SK-MEL-5 (cell line): Measurements from ENCODE around the gene ADK. TPM values are rescaled to one million over a fixed set of nuclear protein-coding genes. Genes with fewer than 3 reads are reported as not detected.

Experiments used
- DNase-seq: peaks from one replicate; pipeline ENCODE4 v3.0.0-alpha.2; 2016; ENCODE audit warnings: low read depth, low spot score
- in situ Hi-C: cut with HindIII; loops from 2 replicates; pipeline ENCODE4 v1.10.0; 2016; ENCODE audit warnings: low sequenced_read_pairs, high pct_unique_total_duplicates, low pct_unique_long_range_greater_than_20kb
- total RNA-seq: library from RNA; depleted of rRNA; stranded (reverse); fragments of >200 nt; shearing (Covaris generic); gene quantifications from 2 replicates; pipeline ENCODE4 v1.2.3, GENCODE V29; 2014

ADK gene
- total RNA-seq, 1 experiment from 2014 or later = 21.8 TPM

DNA sequence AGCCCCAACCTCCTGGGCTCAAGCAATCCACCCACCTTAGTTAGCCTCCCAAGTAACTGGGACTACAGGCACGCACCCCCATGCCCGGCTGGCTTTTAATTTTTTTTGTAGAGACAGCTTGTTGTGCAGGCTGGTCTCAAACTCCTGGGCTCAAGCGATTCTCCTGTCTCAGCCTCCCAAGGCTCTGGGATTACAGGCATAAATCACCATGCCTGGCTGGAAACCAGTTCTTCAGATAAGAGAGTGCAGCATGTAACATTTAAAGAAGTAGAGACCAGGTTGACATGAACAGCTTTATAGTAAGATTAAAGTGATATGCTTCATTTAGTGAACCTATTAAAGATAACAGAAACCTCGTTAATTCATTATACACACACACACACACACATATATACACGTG, 507.5 kb downstream of the ADK start:
- in situ Hi-C loops = no loop called here

DNA sequence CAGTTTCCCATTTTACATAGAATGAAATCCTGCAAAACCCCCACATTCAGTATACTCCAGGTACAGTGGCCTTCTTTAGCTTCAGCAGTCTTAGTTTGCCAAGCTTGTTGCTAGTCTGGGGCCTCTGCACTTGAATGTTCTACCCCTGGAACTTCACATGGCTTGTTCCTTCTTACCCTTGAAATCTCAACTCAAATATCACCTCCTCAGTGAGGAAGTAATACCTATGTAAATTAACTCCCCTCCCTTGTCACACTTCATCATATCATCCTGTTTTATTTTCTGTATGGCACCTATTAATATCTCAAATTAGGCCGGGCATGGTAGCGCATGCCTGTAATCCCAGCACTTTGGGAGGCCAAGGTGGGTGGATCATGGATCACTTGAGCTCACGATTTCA, 511.6 kb downstream of the ADK start:
- DNase-seq = no peak
- in situ Hi-C loops = no loop called here

More for the DNA sequence above, 507.5 kb downstream of the ADK start:
- DNase-seq = no peak

DNA sequence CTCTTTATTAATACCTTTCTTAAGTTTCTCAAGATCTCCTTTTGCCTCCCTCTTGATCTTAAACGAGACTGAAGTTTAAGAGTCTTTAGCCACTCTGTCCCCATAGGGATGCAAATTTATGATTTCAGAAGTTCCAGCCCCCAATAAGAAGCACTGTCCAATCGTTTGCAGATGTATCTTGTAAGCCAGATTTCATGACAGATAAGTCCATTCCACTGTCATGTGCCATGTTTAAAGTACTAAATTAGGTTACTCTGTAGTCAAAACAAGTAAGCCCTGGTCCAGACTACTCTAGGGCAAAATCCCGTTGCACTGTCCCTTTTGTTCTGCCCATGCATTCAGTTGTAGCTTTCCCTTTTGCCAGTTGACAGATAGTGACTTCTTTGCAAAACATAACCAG, 518.2 kb downstream of the ADK start:
- no peak for DNase-seq
- in situ Hi-C loops = no loop called here

DNA sequence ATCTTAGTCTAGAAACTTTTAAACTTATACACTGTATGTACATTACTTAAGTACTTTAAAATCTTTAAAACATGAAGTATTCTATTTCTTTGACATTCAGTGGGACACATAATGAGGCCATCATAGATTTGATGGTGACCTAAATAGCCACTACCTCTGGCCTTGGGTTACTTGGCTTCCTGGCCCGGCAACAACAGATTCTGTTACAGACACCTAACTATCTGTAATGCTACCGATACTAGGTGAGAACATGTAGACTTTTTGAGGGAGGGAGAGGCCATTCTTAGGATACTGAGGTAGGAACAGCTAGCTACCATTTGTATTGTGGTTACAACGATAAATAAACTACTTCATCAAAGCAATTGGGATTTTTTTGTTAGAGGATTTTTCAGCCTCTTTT, 520.7 kb downstream of the ADK start:
- in situ Hi-C loops = no loop called here
- no peak for DNase-seq

DNA sequence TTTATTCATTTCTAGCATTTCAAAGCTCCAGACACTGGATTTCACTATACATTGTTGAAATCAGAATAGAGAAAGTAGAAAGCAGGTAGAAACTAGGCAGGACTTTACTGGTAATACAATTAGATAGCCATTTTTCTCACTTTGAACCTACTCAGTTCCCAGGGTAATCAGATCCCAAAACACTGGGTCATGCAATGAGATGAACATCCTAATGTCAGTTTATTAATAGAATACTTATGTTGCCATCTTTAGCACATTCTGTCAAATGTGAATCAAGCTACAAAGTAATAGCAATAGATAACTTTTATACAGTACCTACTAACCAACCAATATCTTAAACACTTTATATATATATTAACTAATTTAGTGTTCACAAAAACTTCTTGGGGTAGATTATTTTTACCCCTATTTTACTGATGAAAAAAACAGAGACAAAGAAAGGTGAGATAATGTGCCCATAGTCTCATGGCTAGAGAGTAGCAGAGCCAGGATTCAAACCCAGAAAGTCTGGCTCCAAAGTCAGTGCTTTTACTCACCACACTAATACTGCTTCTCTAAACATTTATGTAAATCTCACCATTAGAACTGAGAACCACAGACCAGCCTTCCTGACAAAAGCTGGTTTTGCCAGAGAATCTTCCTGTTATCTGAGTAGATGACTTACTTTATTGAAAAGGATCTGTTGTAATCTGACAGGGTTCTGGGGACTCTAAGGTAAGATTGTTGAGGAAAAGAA, 521.6 kb downstream of the ADK start:
- in situ Hi-C loops = no loop called here
- DNase-seq = no peak

DNA sequence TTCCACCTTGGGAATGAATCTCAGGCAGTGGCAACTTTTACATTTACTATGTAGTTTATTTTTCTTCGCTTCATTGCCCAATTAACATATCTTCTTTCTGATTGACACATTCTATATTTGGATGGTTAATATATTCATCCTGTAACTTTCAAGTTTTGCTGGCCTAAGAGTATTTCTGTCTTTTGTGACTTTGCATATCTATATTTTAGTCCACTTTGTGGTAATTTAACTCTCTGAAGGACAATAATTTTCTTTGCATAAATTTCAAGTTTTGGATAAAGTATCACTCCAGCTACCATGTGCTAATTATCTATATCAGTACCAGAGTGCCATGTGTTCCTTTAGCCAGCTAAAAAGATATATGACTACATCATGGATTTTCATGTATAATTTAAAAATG, 523.9 kb downstream of the ADK start:
- no peak for DNase-seq
- in situ Hi-C loops = no loop called here

DNA sequence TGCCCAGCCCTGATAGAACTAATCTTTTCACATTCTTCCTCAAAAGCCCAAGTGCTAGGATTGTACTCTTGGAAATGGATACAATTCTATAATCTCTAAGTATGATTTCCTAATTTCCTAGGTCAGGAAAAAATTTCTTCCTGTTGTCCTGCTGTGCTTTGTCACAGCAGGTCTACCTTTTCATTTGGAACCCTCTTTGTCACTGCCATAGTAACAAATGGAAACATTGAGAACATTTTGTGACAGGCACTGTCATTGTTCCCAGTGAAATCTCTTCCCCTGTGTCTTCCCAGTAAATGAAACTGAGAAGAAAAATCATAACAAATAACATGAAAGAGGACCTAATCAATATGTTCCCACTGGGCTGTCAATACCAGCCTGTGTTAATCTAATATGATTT, 524.5 kb downstream of the ADK start:
- in situ Hi-C loops = no loop called here
- DNase-seq = no peak

DNA sequence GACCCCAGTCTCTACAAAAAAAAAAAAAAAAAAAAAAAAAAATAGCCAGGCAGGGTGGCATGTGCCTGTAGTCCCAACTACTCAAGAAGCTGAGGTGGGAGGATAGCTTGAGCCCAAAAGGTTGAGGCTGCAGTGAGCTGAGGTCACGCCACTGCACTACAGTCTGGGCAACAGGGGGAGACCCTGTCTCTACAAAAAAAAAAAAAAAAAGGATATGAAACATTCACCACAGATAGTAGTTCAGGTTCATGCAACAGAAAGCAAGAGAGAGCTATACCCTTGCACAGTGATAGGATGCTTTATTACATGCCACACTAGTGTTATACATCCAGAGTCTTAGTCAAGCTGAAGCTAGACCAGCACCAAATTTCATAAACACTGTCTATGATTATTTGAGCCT, 526.9 kb downstream of the ADK start:
- in situ Hi-C loops = no loop called here

DNA sequence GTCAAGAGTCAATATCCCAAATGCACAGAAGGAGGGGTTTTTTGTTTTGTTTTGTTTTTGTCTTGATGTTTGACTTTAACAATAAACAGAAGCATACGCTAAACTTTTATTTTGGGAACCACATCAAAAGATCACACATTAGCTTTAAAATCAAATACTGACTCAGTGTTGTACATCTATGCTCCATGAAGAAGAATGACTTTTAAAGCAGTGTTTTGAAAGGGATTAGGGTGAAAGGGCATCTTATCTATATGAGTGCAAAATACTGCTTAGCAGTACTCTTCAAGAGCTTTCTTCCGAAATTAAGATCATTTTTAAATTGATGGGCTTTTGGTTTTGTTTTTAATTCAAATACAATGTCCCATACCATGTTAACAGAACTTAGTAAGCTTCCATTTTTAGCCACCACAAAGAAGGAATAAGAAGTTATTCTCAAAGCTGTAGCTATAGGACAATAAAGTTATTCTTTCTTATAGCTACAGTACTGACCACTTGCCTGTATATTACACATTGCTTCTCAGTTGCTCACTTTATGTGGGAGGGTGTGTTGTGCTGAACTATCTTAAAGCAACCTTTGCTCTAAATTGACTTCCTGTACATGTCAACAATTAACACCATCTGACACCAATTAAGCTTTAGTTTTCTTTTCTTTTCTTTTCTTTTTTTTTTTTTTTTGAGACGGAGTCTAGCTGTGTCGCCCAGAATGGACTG, 531.1 kb downstream of the ADK start:
- DNase-seq = peak; percentile 4
- in situ Hi-C loops = no loop called here

More for the DNA sequence above, 526.9 kb downstream of the ADK start:
- DNase-seq = no peak

DNA sequence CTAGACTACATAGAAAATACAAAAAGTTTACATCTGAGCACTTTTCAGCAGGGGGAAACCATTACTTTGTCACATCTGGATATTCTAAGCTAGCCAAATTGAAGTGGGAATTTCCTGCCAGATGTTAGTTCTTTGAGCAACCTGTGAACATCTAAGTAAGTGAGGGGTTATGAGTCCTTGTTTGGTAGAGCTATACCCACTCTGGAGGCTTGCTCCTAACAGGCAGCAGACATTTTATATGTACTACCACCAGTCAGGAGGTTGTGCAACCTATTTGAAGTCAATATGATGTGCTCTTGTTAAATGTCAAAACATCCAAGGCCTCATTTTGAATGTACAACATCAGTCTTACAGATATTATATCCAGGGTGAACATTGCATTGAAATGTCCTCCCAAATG, 532.0 kb downstream of the ADK start:
- in situ Hi-C loops = no loop called here
- no peak for DNase-seq

DNA sequence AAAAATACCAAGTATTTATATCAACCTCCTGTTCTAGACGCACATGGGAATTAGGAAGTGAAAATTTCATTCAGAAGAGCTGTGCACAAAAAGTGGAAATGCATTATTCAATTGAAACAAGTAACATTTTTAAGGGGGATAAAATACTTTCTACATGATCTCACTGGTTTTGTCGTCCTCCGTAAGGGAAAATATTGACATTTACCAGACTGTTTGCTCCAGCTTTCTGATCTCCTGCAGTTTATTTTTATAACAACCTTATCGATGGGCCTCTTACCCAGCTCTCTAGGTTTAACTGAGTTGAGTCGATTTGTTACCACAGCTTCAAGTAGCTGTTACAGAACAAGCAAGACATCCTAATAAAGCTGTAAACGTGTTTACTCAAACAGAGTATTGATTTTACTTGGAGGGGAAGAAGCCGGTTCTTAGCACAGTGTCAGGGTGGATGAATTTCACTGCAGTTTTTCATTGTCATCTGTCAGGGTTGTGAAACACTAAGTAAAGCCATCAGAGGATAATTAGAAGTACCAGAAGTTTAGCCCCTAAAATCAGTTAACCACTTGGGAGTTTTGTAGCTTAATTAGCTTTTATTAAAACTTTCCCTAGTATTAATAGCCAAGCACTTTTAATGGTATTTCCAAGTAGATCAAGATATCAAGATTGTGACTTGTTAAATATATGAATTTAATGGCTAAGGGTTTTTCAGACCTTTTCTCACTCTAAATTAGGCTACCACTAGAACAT, 532.8 kb downstream of the ADK start:
- in situ Hi-C loops = no loop called here
- no peak for DNase-seq

DNA sequence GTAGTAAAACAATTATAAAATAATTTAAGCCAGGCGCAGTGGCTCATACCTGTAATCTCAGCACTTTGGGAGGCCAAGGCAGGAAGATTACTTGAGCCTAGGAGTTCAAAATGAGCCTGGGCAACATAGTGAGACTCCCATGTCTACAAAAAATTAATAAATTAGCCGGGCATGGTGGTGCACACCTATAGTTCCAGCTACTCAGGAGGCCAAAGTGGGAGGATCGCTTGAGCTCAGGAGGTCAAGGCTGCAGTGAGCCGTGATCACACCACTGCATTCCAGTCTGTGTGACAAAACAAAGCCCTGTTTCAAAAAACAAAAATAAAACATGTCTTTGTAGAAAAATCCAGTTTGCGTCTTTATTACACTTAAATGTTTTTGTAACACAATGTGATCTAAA, 533.4 kb downstream of the ADK start:
- DNase-seq = no peak
- in situ Hi-C loops = no loop called here

DNA sequence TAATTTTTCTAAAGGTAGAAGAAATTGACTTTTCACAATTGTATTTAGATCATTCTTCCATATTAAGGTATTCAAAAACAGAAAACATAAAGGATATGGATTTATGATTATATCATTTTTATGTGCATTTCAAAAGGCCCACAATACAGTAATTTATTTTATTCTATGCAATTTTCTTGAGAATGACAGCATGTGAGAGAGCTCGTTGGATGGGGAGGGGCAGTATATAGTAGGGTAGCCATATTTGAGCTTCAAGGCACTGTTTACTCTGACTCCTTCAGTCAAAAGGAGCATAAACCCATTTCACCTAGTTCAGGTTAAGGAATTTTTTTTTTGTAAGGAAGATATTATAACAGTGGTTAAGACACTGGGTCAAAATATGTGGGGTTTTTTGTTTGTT, 534.5 kb downstream of the ADK start:
- in situ Hi-C loops = no loop called here
- DNase-seq = no peak

DNA sequence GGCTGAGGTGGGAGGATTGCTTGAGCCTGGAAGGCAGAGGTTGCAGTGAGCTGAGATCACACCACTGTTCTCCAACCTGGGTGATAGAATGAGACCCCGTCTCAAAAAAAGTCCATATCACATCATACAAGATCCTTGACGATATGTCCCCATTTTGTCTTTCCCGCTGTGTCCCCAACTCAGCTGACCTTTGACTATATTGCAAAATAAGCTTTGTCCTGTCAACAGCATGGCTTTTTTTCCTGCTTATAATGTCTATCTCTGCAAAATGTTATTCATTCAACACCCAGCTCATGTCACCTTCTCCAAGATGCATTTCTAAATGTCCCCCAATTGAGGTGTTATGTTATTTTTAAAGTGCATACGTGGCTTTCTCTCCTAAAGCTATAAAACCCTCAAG, 539.4 kb downstream of the ADK start:
- no peak for DNase-seq
- in situ Hi-C loops = no loop called here

DNA sequence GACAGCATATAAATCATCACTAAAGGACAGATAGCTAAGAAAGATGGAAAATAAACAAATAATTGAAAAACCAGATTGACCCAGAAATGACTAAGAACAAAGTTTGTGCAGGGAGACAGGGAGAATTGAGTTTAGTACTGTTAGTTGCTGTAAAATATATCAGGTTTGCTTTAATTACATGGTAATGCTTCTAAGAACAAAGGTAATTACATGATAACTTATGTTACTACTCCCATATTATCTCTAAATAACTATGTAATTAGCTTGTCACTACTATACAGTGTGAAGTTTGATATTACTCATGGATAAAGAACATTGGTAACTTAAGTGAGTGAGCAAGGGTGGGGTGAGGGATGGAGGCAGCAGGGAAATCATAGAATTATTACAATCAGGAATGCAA, 540.1 kb downstream of the ADK start:
- in situ Hi-C loops = no loop called here
- no peak for DNase-seq

DNA sequence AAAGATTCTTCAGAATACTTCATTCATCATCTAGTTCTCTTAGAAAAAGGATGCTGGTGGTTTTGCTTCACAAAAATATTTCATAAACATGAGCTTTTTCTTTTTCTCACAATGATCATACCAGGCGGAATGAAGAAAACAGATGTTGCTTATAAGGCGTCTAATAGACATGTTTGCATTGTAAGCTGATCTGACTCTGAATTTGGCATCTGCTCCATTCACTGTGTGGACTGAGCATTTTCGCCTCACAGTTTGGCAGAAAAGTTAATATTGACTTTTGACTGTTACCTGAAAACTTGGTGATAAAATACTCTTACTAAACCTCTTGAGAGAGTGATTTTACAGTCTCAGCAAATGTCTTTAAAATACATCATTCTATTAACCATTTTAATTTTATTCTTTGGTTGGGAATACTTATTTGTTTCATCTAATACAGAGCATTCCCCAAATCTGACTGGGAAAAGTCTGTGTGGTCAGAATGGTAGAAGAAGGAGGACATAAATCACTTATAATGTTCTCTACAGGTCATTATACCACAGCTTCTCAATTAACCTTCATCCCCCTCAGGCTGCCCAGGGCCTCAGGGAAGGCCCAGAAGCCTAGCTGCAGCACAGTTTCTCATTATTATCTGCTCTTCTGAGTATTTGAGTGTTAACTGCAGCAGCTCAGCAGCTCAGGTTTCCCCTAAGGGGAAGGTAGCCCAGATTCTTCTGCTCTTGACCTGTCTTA, 553.8 kb downstream of the ADK start:
- in situ Hi-C loops = no loop called here
- DNase-seq = no peak

DNA sequence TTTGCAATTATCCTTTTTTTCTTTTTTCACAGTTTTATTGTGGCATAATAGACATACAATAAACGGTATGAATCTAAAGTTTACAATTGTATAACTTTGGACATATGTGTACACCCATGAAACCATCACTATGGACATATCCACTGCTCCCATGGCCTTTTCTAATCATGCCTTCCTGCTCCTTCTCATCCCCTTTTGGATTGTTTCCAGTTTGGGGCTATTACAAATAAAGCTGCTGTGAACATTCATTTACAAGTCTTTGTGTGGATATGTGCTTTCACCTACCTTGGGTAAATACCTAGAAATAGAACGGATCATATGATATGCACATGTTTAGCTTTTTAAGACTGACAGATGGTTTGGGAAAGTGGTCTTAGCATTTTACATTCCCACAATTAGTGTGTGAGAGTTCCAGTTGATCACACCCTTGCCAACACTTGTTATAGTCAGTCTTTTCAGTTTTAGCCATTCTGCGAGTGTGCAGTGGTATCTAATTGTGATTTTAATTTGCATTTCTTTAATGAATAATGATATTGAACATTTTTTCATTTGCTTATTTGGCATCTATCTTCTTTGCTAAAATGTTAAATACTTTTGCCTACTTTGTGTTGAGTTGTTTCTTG, 554.4 kb downstream of the ADK start:
- DNase-seq = no peak
- in situ Hi-C loops = no loop called here

DNA sequence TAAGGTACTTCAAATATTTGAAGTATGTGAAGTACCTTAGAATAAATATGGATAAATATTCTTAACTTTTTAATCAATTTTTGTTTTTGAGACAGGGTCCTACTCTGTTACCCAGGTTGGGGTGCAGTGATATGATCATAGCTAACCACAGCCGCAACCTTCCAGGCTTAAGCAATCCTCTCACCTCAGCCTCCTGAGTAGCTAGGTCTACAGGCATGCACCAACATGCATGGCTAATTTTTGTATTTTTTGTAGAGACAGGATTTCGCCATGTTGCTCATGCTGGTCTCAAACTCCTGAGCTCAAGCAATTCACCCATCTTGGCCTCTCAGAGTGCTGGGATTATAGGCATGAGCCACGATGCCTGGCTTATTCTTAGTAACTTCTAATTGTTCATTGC, 555.9 kb downstream of the ADK start:
- DNase-seq = no peak
- in situ Hi-C loops = no loop called here
